Memory B cell (primary cell): Measurements from ENCODE around the gene KIF13A.
"Not testable (repeated sequence)": the region's sequence is repeated elsewhere in the genome, so short reads cannot be mapped to it uniquely, and the experiment has no call there.

Experiments
- ATAC-seq: fragments of 150-1000 bp; cut with Tn5 transposase; 2 replicates; pipeline ENCODE4 v1.10.0; 2021; ENCODE audit warnings: low read depth, mild to moderate bottlenecking, moderate library complexity
- DNase-seq, 2 donors: peaks; one replicate each; pipeline ENCODE4 v3.0.0; 2022; ENCODE audit warnings: low spot score in 2 of 2
- H3K27ac Mint-ChIP-seq: one replicate; pipeline ENCODE4 v1.8.0; 2022; ENCODE audit warnings: mild to moderate bottlenecking, moderate library complexity, mixed read lengths
- H3K27me3 Mint-ChIP-seq: one replicate; pipeline ENCODE4 v1.8.0; 2022; ENCODE audit warnings: mixed read lengths
- H3K36me3 Mint-ChIP-seq: one replicate; pipeline ENCODE4 v1.8.0; 2022; ENCODE audit warnings: mild to moderate bottlenecking, mixed read lengths
- H3K4me1 Mint-ChIP-seq: one replicate; pipeline ENCODE4 v1.8.0; 2022; ENCODE audit warnings: mixed read lengths
- H3K4me3 Mint-ChIP-seq: one replicate; pipeline ENCODE4 v1.8.0; 2022; ENCODE audit warnings: mild to moderate bottlenecking, moderate library complexity, mixed read lengths
- H3K9me3 Mint-ChIP-seq: one replicate; pipeline ENCODE4 v1.8.0; 2022; ENCODE audit warnings: mixed read lengths

Gene KIF13A

GRCh38 chr6:17986656-17987446 is 584 bp downstream of the KIF13A start:
- no peaks in the 10 kb centered on the region for H3K36me3 Mint-ChIP-seq
- peaks cover 3% of the 10 kb centered on the region for H3K27me3 Mint-ChIP-seq
- peaks cover 34% of the 10 kb centered on the region for H3K4me1 Mint-ChIP-seq
- peak; percentile 7 for ATAC-seq
- peak; percentile 14 to 50 for DNase-seq
- H3K9me3 Mint-ChIP-seq: no peaks in the 10 kb centered on the region
- H3K27ac Mint-ChIP-seq: no peak overlapping the region
- peak overlapping the region; percentile 82 for H3K4me3 Mint-ChIP-seq

GRCh38 chr6:17985934-17986655 is 1.3 kb downstream of the KIF13A start:
- no peaks in the 10 kb centered on the region for H3K27me3 Mint-ChIP-seq
- H3K36me3 Mint-ChIP-seq: no peaks in the 10 kb centered on the region
- DNase-seq: no peak
- peak overlapping the region; percentile 82 for H3K4me3 Mint-ChIP-seq
- peaks cover 34% of the 10 kb centered on the region for H3K4me1 Mint-ChIP-seq
- H3K27ac Mint-ChIP-seq: no peak overlapping the region
- ATAC-seq: no peak
- H3K9me3 Mint-ChIP-seq: no peaks in the 10 kb centered on the region

- Mint-ChIP-seq H3K9me3 (no peaks in the 10 kb centered on the region), H3K27ac (peak overlapping the region; percentile 66), H3K4me1 (peaks cover 40% of the 10 kb centered on the region), H3K4me3 (no peak overlapping the region), H3K36me3 (no peaks in the 10 kb centered on the region), H3K27me3 (no peaks in the 10 kb centered on the region)
- ATAC-seq: no peak
- no peak for DNase-seq
Measured at GRCh38 chr6:17984812-17985670, 2.4 kb downstream of the KIF13A start.

GRCh38 chr6:17984399-17984798 is 3.0 kb downstream of the KIF13A start:
- no peaks in the 10 kb centered on the region for H3K9me3 Mint-ChIP-seq
- H3K27ac Mint-ChIP-seq: peak overlapping the region; percentile 66
- no peak for ATAC-seq
- no peaks in the 10 kb centered on the region for H3K27me3 Mint-ChIP-seq
- no peaks in the 10 kb centered on the region for H3K36me3 Mint-ChIP-seq
- no peak overlapping the region for H3K4me3 Mint-ChIP-seq
- DNase-seq: no peak
- H3K4me1 Mint-ChIP-seq: peaks cover 40% of the 10 kb centered on the region

GRCh38 chr6:17983730-17984129 is 3.7 kb downstream of the KIF13A start:
- DNase-seq (no peak), ATAC-seq (peak; percentile 14)
- H3K4me1 Mint-ChIP-seq: peaks cover 36% of the 10 kb centered on the region
- no peaks in the 10 kb centered on the region for H3K9me3 Mint-ChIP-seq
- H3K36me3 Mint-ChIP-seq: no peaks in the 10 kb centered on the region
- H3K27ac Mint-ChIP-seq: peak overlapping the region; percentile 66
- H3K27me3 Mint-ChIP-seq: no peaks in the 10 kb centered on the region
- peak overlapping the region; percentile 57 for H3K4me3 Mint-ChIP-seq

GRCh38 chr6:17980329-17980728 is 7.1 kb downstream of the KIF13A start:
- H3K27ac Mint-ChIP-seq: peak overlapping the region; percentile 19
- no peaks in the 10 kb centered on the region for H3K27me3 Mint-ChIP-seq
- no peak overlapping the region for H3K4me3 Mint-ChIP-seq
- no peaks in the 10 kb centered on the region for H3K9me3 Mint-ChIP-seq
- ATAC-seq (peak; percentile 71), DNase-seq (no peak)
- peaks cover 2% of the 10 kb centered on the region for H3K36me3 Mint-ChIP-seq
- peaks cover 23% of the 10 kb centered on the region for H3K4me1 Mint-ChIP-seq

GRCh38 chr6:17979479-17979878 is 8.0 kb downstream of the KIF13A start:
- no peak for ATAC-seq
- Mint-ChIP-seq H3K27ac (peak overlapping the region; percentile 19), H3K27me3 (no peaks in the 10 kb centered on the region), H3K36me3 (peaks cover 2% of the 10 kb centered on the region), H3K9me3 (no peaks in the 10 kb centered on the region), H3K4me3 (no peak overlapping the region), H3K4me1 (peaks cover 14% of the 10 kb centered on the region)
- DNase-seq: no peak

GRCh38 chr6:17976258-17976657 is 11.2 kb downstream of the KIF13A start:
- not testable (repeated sequence) for H3K4me3 Mint-ChIP-seq, H3K9me3 Mint-ChIP-seq, H3K36me3 Mint-ChIP-seq, DNase-seq, H3K27me3 Mint-ChIP-seq, ATAC-seq, H3K27ac Mint-ChIP-seq
- peaks cover 13% of the 10 kb centered on the region for H3K4me1 Mint-ChIP-seq

GRCh38 chr6:17974570-17975368 is 12.7 kb downstream of the KIF13A start:
- H3K27me3 Mint-ChIP-seq: peaks cover 1% of the 10 kb centered on the region
- no peak for ATAC-seq

GRCh38 chr6:17972978-17973622 is 14.3 kb downstream of the KIF13A start:
- no peak overlapping the region for H3K4me3 Mint-ChIP-seq
- H3K4me1 Mint-ChIP-seq: peaks cover 10% of the 10 kb centered on the region
- no peak overlapping the region for H3K27ac Mint-ChIP-seq
- ATAC-seq (no peak), DNase-seq (no peak)
- peaks cover 1% of the 10 kb centered on the region for H3K27me3 Mint-ChIP-seq
- peaks cover 5% of the 10 kb centered on the region for H3K36me3 Mint-ChIP-seq
- H3K9me3 Mint-ChIP-seq: no peaks in the 10 kb centered on the region

More at GRCh38 chr6:17974570-17975368, 12.7 kb downstream of the KIF13A start:
- peaks cover 10% of the 10 kb centered on the region for H3K4me1 Mint-ChIP-seq
- H3K9me3 Mint-ChIP-seq: no peaks in the 10 kb centered on the region
- H3K4me3 Mint-ChIP-seq: no peak overlapping the region
- no peak for DNase-seq
- peaks cover 5% of the 10 kb centered on the region for H3K36me3 Mint-ChIP-seq
- H3K27ac Mint-ChIP-seq: no peak overlapping the region

GRCh38 chr6:17972074-17972952 is 15.1 kb downstream of the KIF13A start:
- Mint-ChIP-seq H3K4me1 (peaks cover 10% of the 10 kb centered on the region), H3K36me3 (peaks cover 5% of the 10 kb centered on the region), H3K27ac (no peak overlapping the region), H3K9me3 (no peaks in the 10 kb centered on the region), H3K4me3 (no peak overlapping the region), H3K27me3 (peaks cover 1% of the 10 kb centered on the region)
- ATAC-seq (no peak), DNase-seq (no peak)
